K562 (cell line): ENCODE data around the gene SNUPN.
"Not testable (repeated sequence)": the region's sequence is repeated elsewhere in the genome, so short reads cannot be mapped to it uniquely, and the experiment has no call there.

Experiments used
- ARNT ChIP-seq, 2 experiments: fragments of 450-650 bp; IDR thresholded peaks; 2 replicates each; pipeline ENCODE4 v1.6.1; 2016; ENCODE audit warnings: mild to moderate bottlenecking in 1 of 2
- ATF2 ChIP-seq: sonication (generic); formaldehyde crosslinking; IDR thresholded peaks from 2 replicates; pipeline ENCODE4 v1.8.1; 2022; ENCODE audit warnings: missing genetic modification reagents
- CHD2 ChIP-seq: IDR thresholded peaks from 2 replicates; pipeline ENCODE4 v1.6.1; 2011; ENCODE audit warnings: low read depth, low read length
- CHD4 ChIP-seq: fragments of 200-600 bp; sonication (generic); IDR thresholded peaks from 3 replicates; pipeline ENCODE4 v1.6.1; 2012; ENCODE audit warnings: low read depth, mild to moderate bottlenecking, mixed read lengths, low read length, inconsistent platforms; ENCODE audit not compliant: insufficient read depth, insufficient replicate concordance, poor library complexity, severe bottlenecking
- CTCF ChIP-seq, 3 experiments: IDR thresholded peaks in 2 of 3; conservative IDR thresholded peaks in 1 of 3; 2 replicates each; pipeline ENCODE4 v1.5.1; 2011 to 2012; ENCODE audit warnings: low read length in 3 of 3, mild to moderate bottlenecking in 3 of 3, control low read depth in 2 of 3, improper control_type of control experiment in 1 of 3, inconsistent platforms in 1 of 3, low read depth in 1 of 3, mixed read lengths in 1 of 3, moderate library complexity in 1 of 3; ENCODE audit not compliant: insufficient read depth in 2 of 3
- EHMT2 ChIP-seq: fragments of 450-650 bp; IDR thresholded peaks from 2 replicates; pipeline ENCODE4 v1.6.1; 2018; ENCODE audit warnings: antibody characterized with exemption
- HSF4 ChIP-seq: fragments of 250-450 bp; sonication (Bioruptor Pico); IDR thresholded peaks from 2 replicates; pipeline ENCODE4 v2.1.2; 2022; ENCODE audit warnings: mild to moderate bottlenecking, moderate library complexity, borderline replicate concordance
- NFE2 ChIP-seq: IDR thresholded peaks from 2 replicates; pipeline ENCODE4 v1.6.1; 2014; ENCODE audit warnings: antibody characterized with exemption, low read depth
- RAD21 ChIP-seq, 2 experiments: fragments of 250-450 bp in 1 of 2; fragments of 450-650 bp in 1 of 2; sonication (Bioruptor Pico) in 1 of 2; formaldehyde crosslinking in 1 of 2; IDR thresholded peaks in 1 of 2; conservative IDR thresholded peaks in 1 of 2; 2 replicates each; pipeline versions ENCODE4 v1.4.0 to v1.8.0; 2020 to 2022; ENCODE audit warnings: mild to moderate bottlenecking in 2 of 2, moderate library complexity in 1 of 2
- SMC3 ChIP-seq: conservative IDR thresholded peaks from 2 replicates; pipeline ENCODE4 v1.6.1; 2011; ENCODE audit warnings: low read depth, low read length, improper control_type of control experiment; ENCODE audit not compliant: insufficient read depth
- ZNF12 ChIP-seq: sonication (generic); formaldehyde crosslinking; IDR thresholded peaks from 2 replicates; pipeline ENCODE4 v1.4.0; 2020; ENCODE audit warnings: mild to moderate bottlenecking, missing genetic modification reagents
- ZNF263 ChIP-seq: sonication (generic); formaldehyde crosslinking; IDR thresholded peaks from 2 replicates; pipeline ENCODE4 v1.8.0; 2022; ENCODE audit warnings: mild to moderate bottlenecking, missing genetic modification reagents, borderline replicate concordance
- ZNF282 ChIP-seq: sonication (generic); formaldehyde crosslinking; IDR thresholded peaks from 2 replicates; pipeline ENCODE4 v1.8.1; 2023; ENCODE audit warnings: missing genetic modification reagents
- ZNF449 ChIP-seq: fragments of 250-450 bp; sonication (Bioruptor Pico); IDR thresholded peaks from 2 replicates; pipeline ENCODE4 v1.8.0; 2022; ENCODE audit warnings: moderate library complexity, mild to moderate bottlenecking, inconsistent platforms

GRCh38 chr15:75582943-75583342 is 42.6 kb downstream of the SNUPN start:
- not testable (repeated sequence) for TF ChIP-seq CTCF (IDR thresholded peaks at IDR 0.05 in 2 of 3, conservative IDR thresholded peaks at IDR 0.05 in 1 of 3; ENCODE audit: insufficient read depth in 2 of 3, low read depth in 1 of 3, low read length in 3 of 3); CHD2; ARNT (IDR thresholded peaks at IDR 0.05); EHMT2; ZNF282; RAD21 (CRISPR knock-in tag; conservative IDR thresholded peaks at IDR 0.05 in 1 of 2, IDR thresholded peaks at IDR 0.05 in 1 of 2); HSF4 (CRISPR knock-in tag); CHD4; ATF2 (CRISPR knock-in tag); ZNF449; NFE2; SMC3; ZNF263 (CRISPR knock-in tag); ZNF12 (CRISPR knock-in tag)
